IMR-90 (cell line): ENCODE results near the gene DENND1C. TPM values are rescaled to one million over a fixed set of nuclear protein-coding genes. Genes with fewer than 3 reads are reported as not detected.

Source experiments
- ATAC-seq: fragments of 200-7000 bp; cut with Tn5 transposase; 2 replicates; pipeline ENCODE4 v1.9.1; 2020; ENCODE audit warnings: low read depth, mild to moderate bottlenecking, moderate library complexity
- BruUV-seq: library from RNA; stranded (reverse); fragments of 400-500 nt; replicated peaks from 2 replicates; lab custom pipeline; 2021; lab: Mats Ljungman, UMichigan
- CTCF ChIA-PET: fragments of 300-600 bp; formaldehyde crosslinking; extraction: SDS; loops from one replicate; lab custom pipeline; 2021; ENCODE audit warnings: antibody characterized with exemption; lab: Yijun Ruan, JAX
- POLR2A ChIA-PET: fragments of 300-600 bp; sonication (Branson Sonifier 250); formaldehyde crosslinking; loops from one replicate; lab custom pipeline; 2022; ENCODE audit warnings: antibody characterized with exemption; ENCODE audit not compliant: unreplicated experiment; lab: Charles Lee
- DNase-seq: peaks from one replicate; pipeline ENCODE4 v3.0.0; 2013
- H2AFZ ChIP-seq: replicated peaks from 2 replicates; pipeline ENCODE3; 2013; ENCODE audit warnings: low read length, mild to moderate bottlenecking; ENCODE audit not compliant: poor library complexity
- H2AK5ac ChIP-seq: 2 replicates; pipeline ENCODE4 v1.6.1; 2013; ENCODE audit warnings: low read depth, low read length, inconsistent platforms
- H2AK9ac ChIP-seq: replicated peaks from 2 replicates; pipeline ENCODE3; 2013; ENCODE audit warnings: mild to moderate bottlenecking, low read depth, low read length, moderate library complexity; ENCODE audit not compliant: poor library complexity
- H2BK120ac ChIP-seq: 2 replicates; pipeline ENCODE4 v1.6.1; 2013; ENCODE audit warnings: low read depth, low read length, inconsistent platforms
- H2BK15ac ChIP-seq: 3 replicates; pipeline ENCODE4 v1.6.1; 2013; ENCODE audit warnings: low read depth, low read length, inconsistent platforms
- H2BK20ac ChIP-seq: 2 replicates; pipeline ENCODE4 v1.6.1; 2013; ENCODE audit warnings: low read depth, mild to moderate bottlenecking, inconsistent platforms, low read length, moderate library complexity
- H2BK5ac ChIP-seq: 2 replicates; pipeline ENCODE4 v1.6.1; 2013; ENCODE audit warnings: mild to moderate bottlenecking, low read depth, low read length, inconsistent platforms; ENCODE audit not compliant: poor library complexity, severe bottlenecking
- H3K14ac ChIP-seq: replicated peaks from 2 replicates; pipeline ENCODE4 v1.6.1; 2013; ENCODE audit warnings: low read depth, low read length, inconsistent platforms
- H3K18ac ChIP-seq: 2 replicates; pipeline ENCODE4 v1.6.1; 2013; ENCODE audit warnings: low read depth, low read length, control low read depth
- H3K23ac ChIP-seq: 2 replicates; pipeline ENCODE4 v1.6.1; 2013; ENCODE audit warnings: low read depth, low read length, inconsistent platforms
- H3K27ac ChIP-seq: 2 replicates; pipeline ENCODE4 v1.5.1; 2013; ENCODE audit warnings: mild to moderate bottlenecking, control low read depth, low read length; ENCODE audit not compliant: insufficient read depth
- H3K27me3 ChIP-seq: 2 replicates; pipeline ENCODE4 v1.6.1; 2013; ENCODE audit warnings: low read length; ENCODE audit not compliant: control insufficient read depth, insufficient read depth
- H3K36me3 ChIP-seq: 2 replicates; pipeline ENCODE4 v1.6.1; 2013; ENCODE audit warnings: low read length, mixed read lengths; ENCODE audit not compliant: control insufficient read depth, insufficient read depth
- H3K4ac ChIP-seq: 2 replicates; pipeline ENCODE4 v1.6.1; 2013; ENCODE audit warnings: low read depth, low read length, inconsistent platforms
- H3K4me1 ChIP-seq: 2 replicates; pipeline ENCODE4 v1.6.1; 2013; ENCODE audit warnings: low read length, mixed read lengths; ENCODE audit not compliant: control insufficient read depth, insufficient read depth
- H3K4me2 ChIP-seq: 2 replicates; pipeline ENCODE4 v1.6.1; 2013; ENCODE audit warnings: low read depth, mild to moderate bottlenecking, control low read depth, low read length, moderate library complexity
- H3K4me3 ChIP-seq: 2 replicates; pipeline ENCODE4 v1.5.1; 2013; ENCODE audit warnings: low read depth, mild to moderate bottlenecking, control low read depth, low read length, moderate library complexity; ENCODE audit not compliant: insufficient read depth
- H3K56ac ChIP-seq: 2 replicates; pipeline ENCODE4 v1.6.1; 2013; ENCODE audit warnings: low read length, inconsistent platforms; ENCODE audit not compliant: insufficient read depth; ENCODE audit errors: extremely low read depth
- H3K79me1 ChIP-seq, 2 experiments: 2 replicates each; pipeline ENCODE4 v1.6.1; 2013; ENCODE audit warnings: low read length in 2 of 2, inconsistent platforms in 1 of 2, low read depth in 1 of 2
- H3K9ac ChIP-seq: 2 replicates; pipeline ENCODE4 v1.6.1; 2013; ENCODE audit warnings: low read depth, low read length, control low read depth
- H3K9me1 ChIP-seq: 2 replicates; pipeline ENCODE4 v1.6.1; 2013; ENCODE audit warnings: low read length, inconsistent platforms; ENCODE audit not compliant: insufficient read depth
- H3K9me3 ChIP-seq: 2 replicates; pipeline ENCODE4 v1.6.1; 2013; ENCODE audit warnings: low read length; ENCODE audit not compliant: control insufficient read depth, insufficient read depth
- H4K20me1 ChIP-seq: 2 replicates; pipeline ENCODE4 v1.6.1; 2013; ENCODE audit warnings: low read length, inconsistent platforms; ENCODE audit not compliant: insufficient read depth
- H4K5ac ChIP-seq: 2 replicates; pipeline ENCODE4 v1.6.1; 2013; ENCODE audit warnings: mild to moderate bottlenecking, low read depth, low read length, control low read depth
- H4K8ac ChIP-seq, 2 experiments: 2 replicates each; pipeline ENCODE4 v1.6.1; 2013; ENCODE audit warnings: low read depth in 2 of 2, low read length in 2 of 2, control low read depth in 1 of 2, inconsistent platforms in 1 of 2
- H4K91ac ChIP-seq: 2 replicates; pipeline ENCODE4 v1.6.1; 2013; ENCODE audit warnings: low read depth, low read length, inconsistent platforms; ENCODE audit not compliant: insufficient read depth
- CEBPB ChIP-seq: IDR thresholded peaks from 2 replicates; pipeline ENCODE4 v1.6.1; 2012; ENCODE audit warnings: low read depth, low read length, improper control_type of control experiment
- CHD1 ChIP-seq: IDR thresholded peaks from 2 replicates; pipeline ENCODE4 v1.6.1; 2012; ENCODE audit warnings: low read depth, low read length, improper control_type of control experiment
- CTCF ChIP-seq: conservative IDR thresholded peaks from 2 replicates; pipeline ENCODE4 v1.5.1; 2012; ENCODE audit warnings: mild to moderate bottlenecking, low read depth, low read length, improper control_type of control experiment
- FOS ChIP-seq: fragments of 150-350 bp; IDR thresholded peaks from 2 replicates; pipeline ENCODE4 v1.6.1; 2016; ENCODE audit warnings: low read depth, low read length
- MAFK ChIP-seq: IDR thresholded peaks from 2 replicates; pipeline ENCODE4 v1.6.1; 2012; ENCODE audit warnings: low read depth, low read length, improper control_type of control experiment
- MXI1 ChIP-seq: IDR thresholded peaks from 2 replicates; pipeline ENCODE4 v1.6.1; 2012; ENCODE audit warnings: low read depth, mild to moderate bottlenecking, low read length, moderate library complexity, borderline replicate concordance
- NFE2L2 ChIP-seq: fragments of 150-350 bp; IDR thresholded peaks from 2 replicates; pipeline ENCODE4 v1.6.1; 2016; ENCODE audit warnings: low read depth, mild to moderate bottlenecking, low read length
- POLR2A ChIP-seq: IDR thresholded peaks from 2 replicates; pipeline ENCODE4 v1.6.1; 2012; ENCODE audit warnings: mild to moderate bottlenecking, low read depth, low read length
- RFX5 ChIP-seq: IDR thresholded peaks from 2 replicates; pipeline ENCODE4 v1.8.0; 2012; ENCODE audit warnings: low read depth, mild to moderate bottlenecking, low read length, moderate library complexity
- WGBS, 2 experiments: methylation state at CpG; one replicate each; pipeline versions ENCODE4 v1.1.5 to v1.1.7; 2013; ENCODE audit warnings: missing lambda C conversion rate in 2 of 2; ENCODE audit not compliant: insufficient read length in 1 of 2; ENCODE audit errors: extremely low coverage in 2 of 2; 5-methylcytosine and 5-hydroxymethylcytosine counted together
- dilution Hi-C: fragments of 300-500 bp; cut with HindIII; formaldehyde crosslinking; loops from one replicate; pipeline ENCODE4 v1.14.3; 2018; ENCODE audit warnings: low sequenced_read_pairs; ENCODE audit not compliant: unreplicated experiment
- in situ Hi-C: fragments of 300-500 bp; cut with MboI; formaldehyde crosslinking; loops from 3 replicates; pipeline ENCODE4 v1.14.3; 2019; ENCODE audit warnings: low sequenced_read_pairs, inconsistent platforms, mixed read lengths
- intact Hi-C: fragments of 100-400 bp; cut with micrococcal nuclease; formaldehyde crosslinking; loops from 2 replicates; pipeline ENCODE4 v1.10.0; 2022
- polyA plus RNA-seq, 3 experiments: library from polyadenylated mRNA; depleted of rRNA; stranded (reverse); fragments of >200 nt; gene quantifications; 2 replicates each; pipeline ENCODE4 v1.2.3, GENCODE V29; 2012; ENCODE audit warnings: low replicate concordance in 1 of 3
- total RNA-seq: library from RNA; depleted of rRNA; stranded (reverse); fragments of >200 nt; gene quantifications from 2 replicates; pipeline ENCODE4 v1.2.3, GENCODE V29; 2012

DENND1C gene
- total and polyA plus RNA-seq, 2 of the 4 experiments (the other 2 are of a cell fraction): not detected

GRCh38 chr19:6452899-6453298, 28.7 kb downstream of the DENND1C start:
- peaks cover 10% of the 10 kb centered on the region; the same call in 1 of the 2 replicates for H3K9me3 ChIP-seq
- H2AK5ac ChIP-seq: no peak overlapping the region
- POLR2A ChIA-PET: interaction anchor here (0.5 kb wide), 1 partner anchor 354 kb away, joined by 5 read pairs; no protein-coding TSS in a partner anchor
- no peak overlapping the region for H4K5ac ChIP-seq
- no peak overlapping the region for H2BK15ac ChIP-seq
- no peaks in the 10 kb centered on the region for H3K79me1 ChIP-seq
- H4K8ac ChIP-seq: no peak overlapping the region
- no peak overlapping the region for H3K27ac ChIP-seq
- H2AK9ac ChIP-seq: no peak overlapping the region
- ATAC-seq (no peak), DNase-seq (no peak)
- H2AFZ ChIP-seq: no peak overlapping the region
- TF ChIP-seq CEBPB: no peak
- no peak for TF ChIP-seq MXI1
- no peak for TF ChIP-seq POLR2A
- no peak for TF ChIP-seq MAFK
- TF ChIP-seq RFX5: no peak
- TF ChIP-seq CHD1: no peak
- TF ChIP-seq FOS: no peak
- no peak for TF ChIP-seq NFE2L2
- no peak for TF ChIP-seq CTCF
- H3K4me3 ChIP-seq: no peak overlapping the region
- CTCF ChIA-PET: no interaction called here
- no peaks in the 10 kb centered on the region for H3K9me1 ChIP-seq
- no CpG with 5 or more reads among the region's 2 CpGs for WGBS, 2 experiments
- H3K18ac ChIP-seq: no peak overlapping the region
- H3K4ac ChIP-seq: no peak overlapping the region
- dilution Hi-C loops (no loop called here), in situ Hi-C loops (no loop called here), intact Hi-C loops (loop anchor here (10.0 kb wide), 1 partner anchor 658 kb away; the partner anchor contains the start of gene DUS3L)
- H3K27me3 ChIP-seq: no peaks in the 10 kb centered on the region
- H4K91ac ChIP-seq: no peak overlapping the region
- H3K14ac ChIP-seq: no peak overlapping the region
- H3K36me3 ChIP-seq: peaks cover 16% of the 10 kb centered on the region
- no peak overlapping the region for H3K9ac ChIP-seq
- no TSS peak for BruUV-seq
- H3K4me2 ChIP-seq: no peak overlapping the region
- no peak overlapping the region for H3K23ac ChIP-seq
- no peak overlapping the region for H2BK20ac ChIP-seq
- H2BK120ac ChIP-seq: no peak overlapping the region
- no peaks in the 10 kb centered on the region; the same call in 1 of the 2 replicates for H3K4me1 ChIP-seq
- H2BK5ac ChIP-seq: no peak overlapping the region
- no peak overlapping the region for H3K56ac ChIP-seq
- H4K20me1 ChIP-seq: no peaks in the 10 kb centered on the region
